K562 (cell line): ENCODE results near the gene TOMM6. TPM values are rescaled to one million over a fixed set of nuclear protein-coding genes. Genes with fewer than 3 reads are reported as not detected.
A peak's percentile ranks its signal among the peaks of the same experiment; 100 is the strongest.

Experiments
- C11orf30 ChIP-seq: fragments of 450-650 bp; IDR thresholded peaks from 2 replicates; pipeline ENCODE4 v1.6.1; 2016; ENCODE audit warnings: low read depth, mild to moderate bottlenecking
- CLOCK ChIP-seq: fragments of 250-450 bp; sonication (Bioruptor Pico); IDR thresholded peaks from 2 replicates; pipeline ENCODE4 v1.4.0; 2020; ENCODE audit warnings: mild to moderate bottlenecking, moderate library complexity, borderline replicate concordance
- E2F1 ChIP-seq: sonication (generic); formaldehyde crosslinking; IDR thresholded peaks from 2 replicates; pipeline ENCODE4 v1.8.1; 2023; ENCODE audit warnings: mild to moderate bottlenecking, missing genetic modification reagents, moderate library complexity
- HDAC2 ChIP-seq: fragments of 450-650 bp; IDR thresholded peaks from 2 replicates; pipeline ENCODE4 v1.6.1; 2016; ENCODE audit warnings: mild to moderate bottlenecking
- MGA ChIP-seq: fragments of 450-650 bp; IDR thresholded peaks from 2 replicates; pipeline ENCODE4 v1.6.1; 2016; ENCODE audit warnings: mild to moderate bottlenecking, moderate library complexity
- PURB ChIP-seq: sonication (generic); formaldehyde crosslinking; IDR thresholded peaks from 2 replicates; pipeline ENCODE4 v1.9.0; 2021; ENCODE audit warnings: low read depth, mild to moderate bottlenecking, missing genetic modification reagents
- SMAD4 ChIP-seq: fragments of 250-450 bp; sonication (Bioruptor Pico); conservative IDR thresholded peaks from 2 replicates; pipeline ENCODE4 v1.8.0; 2021; ENCODE audit warnings: inconsistent platforms, mild to moderate bottlenecking, moderate library complexity
- TEAD4 ChIP-seq, 2 experiments: sonication (generic) in 1 of 2; formaldehyde crosslinking in 1 of 2; IDR thresholded peaks; 2 replicates each; pipeline versions ENCODE4 v1.6.1 to v1.8.0; 2012 to 2022; ENCODE audit warnings: borderline replicate concordance in 1 of 2, inconsistent platforms in 1 of 2, low read length in 1 of 2, mild to moderate bottlenecking in 1 of 2, missing genetic modification reagents in 1 of 2
- ZNF174 ChIP-seq: fragments of 250-450 bp; sonication (Bioruptor Pico); IDR thresholded peaks from 2 replicates; pipeline ENCODE4 v1.4.0; 2020; ENCODE audit warnings: mild to moderate bottlenecking
- ZNF445 ChIP-seq: fragments of 250-450 bp; sonication (Bioruptor Pico); IDR thresholded peaks from 2 replicates; pipeline ENCODE4 v1.4.0; 2020; ENCODE audit warnings: low read depth, mild to moderate bottlenecking, moderate library complexity
- polyA plus RNA-seq, 8 experiments: library from polyadenylated mRNA; depleted of rRNA in 4 of 8; stranded (reverse) in 5 of 8; unstranded in 3 of 8; fragments of >200 nt; fragmentation: Nextera tagmentation in 2 of 8; fragmentation: Illumina TruSeq in 1 of 8; extraction: Ambion mirVana in 2 of 8; extraction: Trizol in 1 of 8; gene quantifications; 2 replicates each; pipeline versions ENCODE4 v1.2.1 to v1.2.3, GENCODE V29; 2011 to 2014; ENCODE audit warnings: inconsistent platforms in 1 of 8, missing spikeins in 1 of 8
- total RNA-seq, 7 experiments: library from RNA; depleted of rRNA in 6 of 7; stranded (reverse); fragments of >200 nt in 6 of 7; fragmentation: Illumina TruSeq in 2 of 7; extraction: Trizol in 2 of 7; gene quantifications; 2 replicates each; pipeline versions ENCODE4 v1.2.1 to v1.2.3, GENCODE V29; 2011 to 2021; ENCODE audit warnings: low replicate concordance in 1 of 7

TOMM6 gene
- total and polyA plus RNA-seq, 9 of the 15 experiments (the other 6 are each of a cell fraction or from before 2014, with no cell fraction given) = 380 to 2,097 (median 1,065) TPM

- TF ChIP-seq CLOCK (CRISPR knock-in tag) (no peak), PURB (CRISPR knock-in tag) (no peak), ZNF174 (CRISPR knock-in tag) (no peak), HDAC2 (peak; percentile 44; the same call in 1 of the 2 replicates), TEAD4 (IDR thresholded peaks at IDR 0.05; ENCODE audit: low read length) (peak; percentile 9; the same call in 1 of the 2 replicates), TEAD4 (CRISPR knock-in tag; IDR thresholded peaks at IDR 0.05; ENCODE audit: borderline replicate concordance) (no peak), C11orf30 (no peak), MGA (no peak), ZNF445 (CRISPR knock-in tag) (no peak), E2F1 (CRISPR knock-in tag) (no peak), SMAD4 (0 out of 2 replicates have a peak, but pooled peaks have one; percentile 10)
Observed at GRCh38 chr6:41780551-41781365, 6.7 kb upstream of the TOMM6 start, which contains the start of gene PRICKLE4 (continued).
